HepG2 (cell line): Measurements from ENCODE around the gene SLC35B3. TPM values are rescaled to one million over a fixed set of nuclear protein-coding genes. Genes with fewer than 3 reads are reported as not detected.

Source experiments
- EHMT2 ChIP-seq: fragments of 200-600 bp; sonication (generic); IDR thresholded peaks from 2 replicates; pipeline ENCODE4 v1.7.0; 2017; ENCODE audit warnings: antibody characterized with exemption, low read depth, low read length, borderline replicate concordance
- FOXO1 ChIP-seq: sonication (generic); formaldehyde crosslinking; IDR thresholded peaks from 2 replicates; pipeline ENCODE4 v1.4.0; 2020; ENCODE audit warnings: missing genetic modification reagents
- KLF6 ChIP-seq: IDR thresholded peaks from 2 replicates; pipeline ENCODE4 v1.8.0; 2016; ENCODE audit warnings: missing biosample characterization, missing genetic modification reagents
- MYNN ChIP-seq: sonication (generic); formaldehyde crosslinking; IDR thresholded peaks from 2 replicates; pipeline ENCODE4 v1.4.0; 2020; ENCODE audit warnings: mild to moderate bottlenecking, low read depth, missing genetic modification reagents
- NFE2L2 ChIP-seq: fragments of 150-350 bp; IDR thresholded peaks from 2 replicates; pipeline ENCODE4 v1.6.1; 2014; ENCODE audit warnings: low read length
- NFIB ChIP-seq: sonication (generic); formaldehyde crosslinking; IDR thresholded peaks from 2 replicates; pipeline ENCODE4 v1.9.0; 2021; ENCODE audit warnings: missing genetic modification reagents, mild to moderate bottlenecking, borderline replicate concordance
- NFIC ChIP-seq: IDR thresholded peaks from 2 replicates; pipeline ENCODE4 v1.6.1; 2012; ENCODE audit warnings: mild to moderate bottlenecking, low read length, inconsistent platforms
- PHF20 ChIP-seq: sonication (generic); formaldehyde crosslinking; IDR thresholded peaks from 2 replicates; pipeline ENCODE4 v1.5.0; 2020; ENCODE audit warnings: mild to moderate bottlenecking, missing genetic modification reagents
- PRMT3 ChIP-seq: sonication (generic); formaldehyde crosslinking; IDR thresholded peaks from 2 replicates; pipeline ENCODE4 v1.8.1; 2022; ENCODE audit warnings: low read depth, mild to moderate bottlenecking, moderate library complexity, missing genetic modification reagents, borderline replicate concordance
- SRF ChIP-seq: IDR thresholded peaks from 2 replicates; pipeline ENCODE4 v1.6.1; 2011; ENCODE audit warnings: mild to moderate bottlenecking, low read depth, low read length, moderate library complexity
- STAT5B ChIP-seq: sonication (generic); formaldehyde crosslinking; IDR thresholded peaks from 2 replicates; pipeline ENCODE4 v1.4.0; 2020; ENCODE audit warnings: missing genetic modification reagents
- ZMAT3 ChIP-seq: sonication (generic); formaldehyde crosslinking; conservative IDR thresholded peaks from 2 replicates; pipeline ENCODE4 v1.7.0; 2021; ENCODE audit warnings: missing genetic modification reagents
- ZNF143 ChIP-seq: sonication (generic); formaldehyde crosslinking; IDR thresholded peaks from 2 replicates; pipeline ENCODE4 v1.4.0; 2020; ENCODE audit warnings: missing genetic modification reagents
- ZNF224 ChIP-seq: sonication (generic); formaldehyde crosslinking; IDR thresholded peaks from 2 replicates; pipeline ENCODE4 v1.5.0; 2020; ENCODE audit warnings: mild to moderate bottlenecking, missing genetic modification reagents
- ZNF274 ChIP-seq: sonication (generic); formaldehyde crosslinking; IDR thresholded peaks from 2 replicates; pipeline ENCODE4 v1.5.1; 2020; ENCODE audit warnings: mild to moderate bottlenecking, missing genetic modification reagents
- ZNF605 ChIP-seq: sonication (generic); formaldehyde crosslinking; IDR thresholded peaks from 2 replicates; pipeline ENCODE4 v1.8.0; 2022; ENCODE audit warnings: mild to moderate bottlenecking, missing genetic modification reagents
- ZNF746 ChIP-seq: sonication (generic); formaldehyde crosslinking; IDR thresholded peaks from 2 replicates; pipeline ENCODE4 v1.8.0; 2022; ENCODE audit warnings: mild to moderate bottlenecking, missing genetic modification reagents
- ZNF781 ChIP-seq: sonication (generic); formaldehyde crosslinking; IDR thresholded peaks from 2 replicates; pipeline ENCODE4 v1.5.1; 2020; ENCODE audit warnings: borderline replicate concordance, mild to moderate bottlenecking, missing genetic modification reagents; ENCODE audit errors: not compliant biosample characterization
- polyA plus RNA-seq, 8 experiments: library from polyadenylated mRNA; depleted of rRNA in 3 of 8; stranded (reverse) in 7 of 8; unstranded in 1 of 8; fragments of >200 nt; fragmentation: Illumina TruSeq in 4 of 8; extraction: Trizol in 4 of 8; gene quantifications; 2 replicates each; pipeline versions ENCODE4 v1.2.1 to v1.2.3, GENCODE V29; 2011 to 2016; ENCODE audit warnings: low read depth in 4 of 8, missing spikeins in 1 of 8, mixed read lengths in 1 of 8; ENCODE audit not compliant: insufficient read depth in 1 of 8
- total RNA-seq, 5 experiments: library from RNA; depleted of rRNA; stranded (reverse); fragments of >200 nt; fragmentation: Illumina TruSeq; extraction: Trizol; gene quantifications; 2 replicates each; pipeline ENCODE4 v1.2.3, GENCODE V29; 2016; ENCODE audit warnings: low read depth in 1 of 5
- TF ChIP-seq, protein P1 (sequence below): sonication (generic); formaldehyde crosslinking; IDR thresholded peaks from 2 replicates; pipeline ENCODE4 v1.4.0; 2020; ENCODE audit warnings: missing genetic modification reagents, mild to moderate bottlenecking, borderline replicate concordance
- TF ChIP-seq, protein P2 (sequence below): sonication (generic); formaldehyde crosslinking; IDR thresholded peaks from 2 replicates; pipeline ENCODE4 v1.5.1; 2020; ENCODE audit warnings: mild to moderate bottlenecking, moderate library complexity, missing genetic modification reagents
- TF ChIP-seq, protein P3 (sequence below): conservative IDR thresholded peaks from 2 replicates; pipeline ENCODE4 v1.6.1; 2018; ENCODE audit warnings: missing genetic modification reagents
- TF ChIP-seq, protein P4 (sequence below): sonication (generic); formaldehyde crosslinking; IDR thresholded peaks from 2 replicates; pipeline ENCODE4 v1.8.0; 2022; ENCODE audit warnings: mild to moderate bottlenecking, missing genetic modification reagents, moderate library complexity

The SLC35B3 gene
- total and polyA plus RNA-seq, 2 of the 13 experiments (the other 11 are each of a cell fraction or from before 2014, with no cell fraction given): 8.7 to 13.5 TPM

DNA sequence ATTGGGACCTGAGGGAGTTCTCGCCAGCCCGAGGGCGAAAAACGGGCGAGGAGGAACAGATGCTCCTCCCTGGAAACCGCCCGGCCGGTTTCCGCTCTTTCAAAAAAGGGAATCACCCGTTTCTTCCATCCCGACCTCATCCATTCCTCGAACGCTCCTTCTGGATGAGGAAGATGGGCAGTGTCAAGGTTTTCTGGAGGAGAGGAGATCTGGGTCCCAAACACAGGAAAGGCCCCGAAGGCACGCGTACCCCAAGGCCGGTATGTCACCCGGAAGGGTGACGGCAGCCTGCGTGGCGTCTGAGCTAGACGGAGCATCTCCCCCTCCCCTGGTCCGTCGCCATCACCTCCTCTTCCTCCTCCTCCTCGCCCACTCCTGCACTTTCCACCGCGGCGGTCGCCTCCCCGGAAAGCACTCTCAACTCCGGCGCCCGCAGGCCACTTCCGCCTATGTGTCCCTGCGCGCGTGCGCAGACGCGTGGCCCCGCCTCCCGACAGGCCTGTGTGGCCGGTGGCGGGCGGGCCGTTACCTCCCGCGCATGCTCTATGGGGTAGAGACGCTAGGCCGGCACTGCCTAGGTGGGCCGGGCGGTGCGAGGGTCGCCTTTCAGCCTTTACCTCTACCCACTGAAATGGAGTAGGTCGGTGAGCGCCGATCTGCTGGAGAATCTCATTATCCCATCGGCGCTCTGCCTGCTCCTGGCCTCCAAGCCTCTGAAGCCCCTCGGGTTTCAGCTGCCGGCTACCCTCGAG is at the start of gene SLC35B3 (continued):
- TF ChIP-seq ZNF781 (CRISPR knock-in tag) (peak; percentile 84), ZMAT3 (CRISPR knock-in tag) (peak; percentile 64), ZNF274 (peak; percentile 86), ZNF605 (CRISPR knock-in tag) (peak; percentile 81), MYNN (CRISPR knock-in tag) (peak; percentile 54; the same call in 1 of the 2 replicates), SRF (no peak), PRMT3 (CRISPR knock-in tag) (peak; percentile 97; the same call in 1 of the 2 replicates), NFIB (CRISPR knock-in tag) (no peak), FOXO1 (peak; percentile 56; the same call in 1 of the 2 replicates), EHMT2 (peak; percentile 46; the same call in 1 of the 2 replicates), ZNF224 (CRISPR knock-in tag) (peak; percentile 97), NFE2L2 (no peak), ZNF143 (CRISPR knock-in tag) (peak; percentile 42), NFIC (no peak), STAT5B (CRISPR knock-in tag) (peak; percentile 66; the same call in 1 of the 2 replicates), PHF20 (CRISPR knock-in tag) (peak; percentile 95), KLF6 (CRISPR knock-in tag) (peak; percentile 59), ZNF746 (peak; percentile 90; the same call in 1 of the 2 replicates)
- TF ChIP-seq, protein P1, sequence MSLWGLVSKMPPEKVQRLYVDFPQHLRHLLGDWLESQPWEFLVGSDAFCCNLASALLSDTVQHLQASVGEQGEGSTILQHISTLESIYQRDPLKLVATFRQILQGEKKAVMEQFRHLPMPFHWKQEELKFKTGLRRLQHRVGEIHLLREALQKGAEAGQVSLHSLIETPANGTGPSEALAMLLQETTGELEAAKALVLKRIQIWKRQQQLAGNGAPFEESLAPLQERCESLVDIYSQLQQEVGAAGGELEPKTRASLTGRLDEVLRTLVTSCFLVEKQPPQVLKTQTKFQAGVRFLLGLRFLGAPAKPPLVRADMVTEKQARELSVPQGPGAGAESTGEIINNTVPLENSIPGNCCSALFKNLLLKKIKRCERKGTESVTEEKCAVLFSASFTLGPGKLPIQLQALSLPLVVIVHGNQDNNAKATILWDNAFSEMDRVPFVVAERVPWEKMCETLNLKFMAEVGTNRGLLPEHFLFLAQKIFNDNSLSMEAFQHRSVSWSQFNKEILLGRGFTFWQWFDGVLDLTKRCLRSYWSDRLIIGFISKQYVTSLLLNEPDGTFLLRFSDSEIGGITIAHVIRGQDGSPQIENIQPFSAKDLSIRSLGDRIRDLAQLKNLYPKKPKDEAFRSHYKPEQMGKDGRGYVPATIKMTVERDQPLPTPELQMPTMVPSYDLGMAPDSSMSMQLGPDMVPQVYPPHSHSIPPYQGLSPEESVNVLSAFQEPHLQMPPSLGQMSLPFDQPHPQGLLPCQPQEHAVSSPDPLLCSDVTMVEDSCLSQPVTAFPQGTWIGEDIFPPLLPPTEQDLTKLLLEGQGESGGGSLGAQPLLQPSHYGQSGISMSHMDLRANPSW (CRISPR knock-in tag): no peak
- TF ChIP-seq, protein P2, sequence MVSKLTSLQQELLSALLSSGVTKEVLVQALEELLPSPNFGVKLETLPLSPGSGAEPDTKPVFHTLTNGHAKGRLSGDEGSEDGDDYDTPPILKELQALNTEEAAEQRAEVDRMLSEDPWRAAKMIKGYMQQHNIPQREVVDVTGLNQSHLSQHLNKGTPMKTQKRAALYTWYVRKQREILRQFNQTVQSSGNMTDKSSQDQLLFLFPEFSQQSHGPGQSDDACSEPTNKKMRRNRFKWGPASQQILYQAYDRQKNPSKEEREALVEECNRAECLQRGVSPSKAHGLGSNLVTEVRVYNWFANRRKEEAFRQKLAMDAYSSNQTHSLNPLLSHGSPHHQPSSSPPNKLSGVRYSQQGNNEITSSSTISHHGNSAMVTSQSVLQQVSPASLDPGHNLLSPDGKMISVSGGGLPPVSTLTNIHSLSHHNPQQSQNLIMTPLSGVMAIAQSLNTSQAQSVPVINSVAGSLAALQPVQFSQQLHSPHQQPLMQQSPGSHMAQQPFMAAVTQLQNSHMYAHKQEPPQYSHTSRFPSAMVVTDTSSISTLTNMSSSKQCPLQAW (CRISPR knock-in tag): peak; percentile 85
- TF ChIP-seq, protein P3, sequence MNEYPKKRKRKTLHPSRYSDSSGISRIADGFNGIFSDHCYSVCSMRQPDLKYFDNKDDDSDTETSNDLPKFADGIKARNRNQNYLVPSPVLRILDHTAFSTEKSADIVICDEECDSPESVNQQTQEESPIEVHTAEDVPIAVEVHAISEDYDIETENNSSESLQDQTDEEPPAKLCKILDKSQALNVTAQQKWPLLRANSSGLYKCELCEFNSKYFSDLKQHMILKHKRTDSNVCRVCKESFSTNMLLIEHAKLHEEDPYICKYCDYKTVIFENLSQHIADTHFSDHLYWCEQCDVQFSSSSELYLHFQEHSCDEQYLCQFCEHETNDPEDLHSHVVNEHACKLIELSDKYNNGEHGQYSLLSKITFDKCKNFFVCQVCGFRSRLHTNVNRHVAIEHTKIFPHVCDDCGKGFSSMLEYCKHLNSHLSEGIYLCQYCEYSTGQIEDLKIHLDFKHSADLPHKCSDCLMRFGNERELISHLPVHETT: peak; percentile 34; the same call in 1 of the 2 replicates
- TF ChIP-seq, protein P4, sequence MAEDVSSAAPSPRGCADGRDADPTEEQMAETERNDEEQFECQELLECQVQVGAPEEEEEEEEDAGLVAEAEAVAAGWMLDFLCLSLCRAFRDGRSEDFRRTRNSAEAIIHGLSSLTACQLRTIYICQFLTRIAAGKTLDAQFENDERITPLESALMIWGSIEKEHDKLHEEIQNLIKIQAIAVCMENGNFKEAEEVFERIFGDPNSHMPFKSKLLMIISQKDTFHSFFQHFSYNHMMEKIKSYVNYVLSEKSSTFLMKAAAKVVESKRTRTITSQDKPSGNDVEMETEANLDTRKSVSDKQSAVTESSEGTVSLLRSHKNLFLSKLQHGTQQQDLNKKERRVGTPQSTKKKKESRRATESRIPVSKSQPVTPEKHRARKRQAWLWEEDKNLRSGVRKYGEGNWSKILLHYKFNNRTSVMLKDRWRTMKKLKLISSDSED: no peak
